Thyroid gland (tissue), 4 donors: ENCODE results near the gene TAS1R3. TPM values are rescaled to one million over a fixed set of nuclear protein-coding genes. Genes with fewer than 3 reads are reported as not detected.

ENCODE experiments used
- DNase-seq, 2 donors: peaks; one replicate each; pipeline ENCODE4 v3.0.0-alpha.2; 2019
- H3K27ac ChIP-seq, 3 donors: fragments of 200-600 bp; sonication (generic); 1 replicate in 2 of 3; 2 replicates in 1 of 3; pipeline ENCODE4 v1.5.1; 2016 to 2019; ENCODE audit warnings: mild to moderate bottlenecking in 1 of 3, moderate library complexity in 1 of 3
- H3K27me3 ChIP-seq: fragments of 200-600 bp; sonication (generic); one replicate; pipeline ENCODE4 v1.5.1; 2019
- H3K36me3 ChIP-seq, 2 donors: fragments of 200-600 bp; sonication (generic); one replicate each; pipeline ENCODE4 v1.5.1; 2016 to 2019
- H3K4me1 ChIP-seq, 2 donors: fragments of 200-600 bp; sonication (generic); one replicate each; pipeline ENCODE4 v1.5.1; 2017 to 2019
- H3K4me3 ChIP-seq, 3 donors: fragments of 200-600 bp; sonication (generic); replicated peaks in 1 of 3; 1 replicate in 2 of 3; 2 replicates in 1 of 3; pipeline ENCODE4 v1.5.1; 2016; ENCODE audit warnings: mild to moderate bottlenecking in 1 of 3
- H3K9me3 ChIP-seq: fragments of 200-600 bp; sonication (generic); one replicate; pipeline ENCODE4 v1.5.1; 2017
- CTCF ChIP-seq, 6 experiments: fragments of 200-600 bp in 3 of 6; fragments of 450-650 bp in 3 of 6; sonication (generic) in 3 of 6; IDR thresholded peaks; one replicate each; pipeline ENCODE4 v1.5.1; 2016 to 2019; ENCODE audit warnings: antibody characterized with exemption in 6 of 6, mild to moderate bottlenecking in 2 of 6, inconsistent platforms in 1 of 6, moderate library complexity in 1 of 6
- POLR2A ChIP-seq, 2 donors: fragments of 450-650 bp; IDR thresholded peaks; one replicate each; pipeline ENCODE4 v1.6.1; 2017; ENCODE audit warnings: antibody characterized with exemption in 2 of 2, mild to moderate bottlenecking in 2 of 2, moderate library complexity in 1 of 2
- WGBS, 2 donors: methylation state at CpG; one replicate each; pipeline ENCODE4 v1.1.5; 2017; 5-methylcytosine and 5-hydroxymethylcytosine counted together
- intact Hi-C: fragments of 100-400 bp; cut with DNase I; formaldehyde crosslinking; loops from one replicate; pipeline ENCODE4 v1.15.1; 2023
- total RNA-seq, 4 donors: library from RNA; depleted of rRNA; stranded (reverse); fragments of >200 nt; gene quantifications; one replicate each; pipeline ENCODE4 v1.2.3, GENCODE V29; 2016

TAS1R3 gene
- total RNA-seq, 4 donors from 2014 or later: 0.11 to 1.4 (median 0.68) TPM

DNA sequence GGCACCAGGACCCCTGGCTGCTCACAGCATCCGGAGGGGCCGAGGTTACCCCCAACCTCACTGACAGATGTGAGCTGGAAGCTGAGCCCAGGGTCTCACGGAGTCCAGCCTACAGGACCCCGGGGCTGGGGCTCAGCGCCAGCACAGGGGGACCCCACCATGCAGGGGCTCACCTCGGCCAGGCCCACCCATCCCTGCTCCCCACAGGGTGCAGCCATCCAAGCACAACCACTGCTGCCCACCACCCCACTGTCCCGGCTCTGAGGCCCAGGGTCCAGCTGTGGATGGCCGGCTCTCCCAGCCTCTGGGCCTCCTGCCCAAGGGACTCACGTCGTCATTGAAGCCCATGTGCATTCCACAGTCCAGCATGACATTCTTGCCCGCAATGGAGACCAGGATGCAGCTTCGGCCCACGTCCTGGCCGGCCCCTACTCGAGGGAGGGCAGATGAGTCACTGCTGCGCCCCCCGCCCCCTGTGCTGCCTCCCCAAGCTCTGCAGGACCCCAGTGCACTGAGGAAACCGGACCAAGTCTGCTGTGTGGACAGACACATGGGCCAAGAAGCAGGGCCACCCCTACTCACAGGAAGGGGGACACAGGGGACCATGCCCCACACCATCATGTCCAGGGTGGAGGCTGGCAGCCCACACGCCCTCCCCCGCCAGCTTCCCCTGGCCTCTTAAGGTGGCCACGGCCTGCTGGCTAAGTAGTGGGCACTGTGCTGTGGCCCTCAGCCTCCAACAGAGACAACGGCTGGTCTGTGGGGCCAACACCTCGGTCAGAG, 10.2 kb upstream of the TAS1R3 start:
- H3K9me3 ChIP-seq: no peaks in the 10 kb centered on the region
- H3K4me3 ChIP-seq: no peak overlapping the region
- H3K4me1 ChIP-seq: peaks cover 16 to 39% of the 10 kb centered on the region in 2 donors
- DNase-seq: no peak
- no peak overlapping the region for H3K27ac ChIP-seq
- H3K27me3 ChIP-seq: no peaks in the 10 kb centered on the region
- intact Hi-C loops: loop anchor here (10.0 kb wide), 1 partner anchor 46 kb away; the partner anchor contains the start of gene UBE2J2
- WGBS, 2 donors: 80 to 90% methylated on average over 1 to 10 of the region's 23 CpGs
- TF ChIP-seq POLR2A (IDR thresholded peaks at IDR 0.05) (no peak), CTCF (IDR thresholded peaks at IDR 0.05) (no peak)
- H3K36me3 ChIP-seq: peaks cover 4 to 11% of the 10 kb centered on the region in 2 donors

DNA sequence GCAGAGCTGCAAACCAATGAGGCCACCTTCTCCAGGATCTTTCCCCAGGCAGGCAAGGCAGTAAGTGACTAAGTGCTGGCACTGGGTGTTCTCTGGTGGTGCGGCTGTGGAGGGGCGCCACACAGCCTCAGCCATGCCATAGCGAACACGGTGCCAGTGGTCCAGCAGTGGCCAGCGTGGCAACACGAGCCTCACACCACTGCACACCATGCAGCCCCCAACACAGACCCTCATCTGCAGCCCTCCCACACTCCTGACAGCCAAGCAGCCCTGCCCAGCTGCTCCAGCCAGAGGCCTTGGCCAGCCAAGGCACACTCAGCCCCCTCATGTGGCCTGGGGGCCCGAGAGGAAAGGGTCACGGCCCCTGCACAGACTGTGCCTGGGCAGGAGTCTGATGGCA, 9.6 kb upstream of the TAS1R3 start:
- H3K27ac ChIP-seq: no peak overlapping the region
- H3K9me3 ChIP-seq: no peaks in the 10 kb centered on the region
- peaks cover 0 to 11% of the 10 kb centered on the region in 2 donors for H3K36me3 ChIP-seq
- H3K4me1 ChIP-seq: peaks cover 18 to 45% of the 10 kb centered on the region in 2 donors
- intact Hi-C loops: loop anchor here (10.0 kb wide), 1 partner anchor 47 kb away; the partner anchor contains the start of gene UBE2J2
- no peak overlapping the region for H3K4me3 ChIP-seq
- 89% methylated on average over 2 of the region's 8 CpGs; no CpG with 5 or more reads in 1 of the 2 donors for WGBS, 2 donors
- no peak for DNase-seq
- TF ChIP-seq POLR2A (IDR thresholded peaks at IDR 0.05) (no peak), CTCF (IDR thresholded peaks at IDR 0.05) (no peak)
- no peaks in the 10 kb centered on the region for H3K27me3 ChIP-seq

- intact Hi-C loops: loop anchor here (10.0 kb wide), 1 partner anchor 48 kb away; the partner anchor contains the start of gene UBE2J2
- Histone ChIP-seq H3K27ac (no peak overlapping the region), H3K36me3 (peaks cover 3 to 12% of the 10 kb centered on the region in 2 donors), H3K4me3 (no peak overlapping the region), H3K27me3 (no peaks in the 10 kb centered on the region), H3K4me1 (peaks cover 18 to 47% of the 10 kb centered on the region in 2 donors), H3K9me3 (no peaks in the 10 kb centered on the region)
- WGBS, 2 donors: 80 to 93% methylated on average over 10 to 14 of the region's 14 CpGs
- TF ChIP-seq POLR2A (IDR thresholded peaks at IDR 0.05) (no peak), CTCF (IDR thresholded peaks at IDR 0.05) (no peak)
- no peak for DNase-seq
Observed at GRCh38 chr1:1322418-1322817, 8.7 kb upstream of the TAS1R3 start.

DNA sequence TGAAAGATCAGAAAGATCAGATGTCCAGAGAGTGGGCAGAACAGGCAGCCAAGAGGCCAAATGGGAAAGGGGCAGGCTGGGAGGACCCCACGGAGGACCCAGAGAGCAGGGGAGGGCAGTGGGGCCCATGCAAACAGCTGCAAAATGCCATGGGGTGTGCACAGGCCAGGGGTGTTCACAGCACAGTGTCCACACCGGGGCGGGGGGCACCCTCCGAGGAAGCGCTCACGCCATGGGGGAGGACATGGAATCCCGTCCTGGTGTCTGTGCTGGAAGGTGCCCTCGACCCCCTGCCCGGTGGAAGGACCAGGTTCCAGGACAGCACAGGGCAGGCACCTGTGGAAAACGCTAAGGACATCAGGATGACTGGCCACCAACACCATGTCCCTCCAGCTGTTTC, 8.1 kb upstream of the TAS1R3 start:
- DNase-seq: no peak
- 88 to 91% methylated on average over 10 of the region's 10 CpGs for WGBS, 2 donors
- no peaks in the 10 kb centered on the region for H3K9me3 ChIP-seq
- H3K27ac ChIP-seq: no peak overlapping the region
- peaks cover 18 to 45% of the 10 kb centered on the region in 2 donors for H3K4me1 ChIP-seq
- H3K4me3 ChIP-seq: no peak overlapping the region
- no peaks in the 10 kb centered on the region for H3K27me3 ChIP-seq
- TF ChIP-seq POLR2A (IDR thresholded peaks at IDR 0.05) (no peak), CTCF (IDR thresholded peaks at IDR 0.05) (no peak)
- intact Hi-C loops: loop anchor here (10.0 kb wide), 1 partner anchor 48 kb away; the partner anchor contains the start of gene UBE2J2
- H3K36me3 ChIP-seq: peaks cover 9 to 17% of the 10 kb centered on the region in 2 donors

GRCh38 chr1:1324084-1324523, 7.0 kb upstream of the TAS1R3 start:
- Histone ChIP-seq H3K9me3 (no peaks in the 10 kb centered on the region), H3K36me3 (peaks cover 12 to 14% of the 10 kb centered on the region in 2 donors), H3K4me1 (peaks cover 12 to 35% of the 10 kb centered on the region in 2 donors), H3K27ac (peak overlapping the region in 2 of 3 donors; percentile 58 to 79), H3K4me3 (peak overlapping the region; percentile 71 to 98 (median 79)), H3K27me3 (no peaks in the 10 kb centered on the region)
- no peak for DNase-seq
- WGBS, 2 donors: 0% methylated on average over 2 of the region's 41 CpGs; no CpG with 5 or more reads in 1 of the 2 donors
- intact Hi-C loops: loop anchor here (10.0 kb wide), 1 partner anchor 49 kb away; the partner anchor contains the start of gene UBE2J2
- no peak for TF ChIP-seq CTCF (IDR thresholded peaks at IDR 0.05)
- no peak for TF ChIP-seq POLR2A (IDR thresholded peaks at IDR 0.05)
